Uterus (tissue), 2 donors: Measurements from ENCODE around the gene KIFC1.
"Not testable (repeated sequence)": the region's sequence is repeated elsewhere in the genome, so short reads cannot be mapped to it uniquely, and the experiment has no call there.

Experiments used
- POLR2A ChIP-seq, 2 donors: fragments of 450-650 bp; IDR thresholded peaks; one replicate each; pipeline ENCODE4 v1.6.1; 2016; ENCODE audit warnings: antibody characterized with exemption in 2 of 2, mild to moderate bottlenecking in 1 of 2, moderate library complexity in 1 of 2
- TF ChIP-seq, protein P1 (sequence below), 4 experiments: fragments of 200-600 bp in 2 of 4; fragments of 450-650 bp in 2 of 4; sonication (generic) in 2 of 4; IDR thresholded peaks; one replicate each; pipeline ENCODE4 v1.5.1; 2016 to 2019; ENCODE audit warnings: antibody characterized with exemption in 4 of 4, mild to moderate bottlenecking in 2 of 4, moderate library complexity in 1 of 4

DNA sequence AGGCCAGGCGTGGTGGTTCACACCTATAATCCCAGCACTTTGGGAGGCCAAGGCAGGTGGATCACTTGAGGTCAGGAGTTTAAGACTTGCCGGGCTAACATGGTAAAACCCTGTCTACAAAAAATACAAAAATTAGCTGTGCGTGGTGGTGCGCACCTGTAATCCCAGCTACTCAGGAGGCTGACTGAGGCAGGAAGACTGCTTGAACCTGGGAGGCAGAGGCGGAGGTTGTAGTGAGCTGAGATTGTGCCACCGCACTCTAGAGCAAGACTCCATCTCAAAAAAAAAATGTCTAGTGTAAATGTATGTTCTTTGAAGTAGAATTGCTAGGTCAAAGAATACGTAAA, 48.0 kb upstream of the KIFC1 start:
- TF ChIP-seq, protein P1, sequence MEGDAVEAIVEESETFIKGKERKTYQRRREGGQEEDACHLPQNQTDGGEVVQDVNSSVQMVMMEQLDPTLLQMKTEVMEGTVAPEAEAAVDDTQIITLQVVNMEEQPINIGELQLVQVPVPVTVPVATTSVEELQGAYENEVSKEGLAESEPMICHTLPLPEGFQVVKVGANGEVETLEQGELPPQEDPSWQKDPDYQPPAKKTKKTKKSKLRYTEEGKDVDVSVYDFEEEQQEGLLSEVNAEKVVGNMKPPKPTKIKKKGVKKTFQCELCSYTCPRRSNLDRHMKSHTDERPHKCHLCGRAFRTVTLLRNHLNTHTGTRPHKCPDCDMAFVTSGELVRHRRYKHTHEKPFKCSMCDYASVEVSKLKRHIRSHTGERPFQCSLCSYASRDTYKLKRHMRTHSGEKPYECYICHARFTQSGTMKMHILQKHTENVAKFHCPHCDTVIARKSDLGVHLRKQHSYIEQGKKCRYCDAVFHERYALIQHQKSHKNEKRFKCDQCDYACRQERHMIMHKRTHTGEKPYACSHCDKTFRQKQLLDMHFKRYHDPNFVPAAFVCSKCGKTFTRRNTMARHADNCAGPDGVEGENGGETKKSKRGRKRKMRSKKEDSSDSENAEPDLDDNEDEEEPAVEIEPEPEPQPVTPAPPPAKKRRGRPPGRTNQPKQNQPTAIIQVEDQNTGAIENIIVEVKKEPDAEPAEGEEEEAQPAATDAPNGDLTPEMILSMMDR (IDR thresholded peaks at IDR 0.05): not testable (repeated sequence)
- TF ChIP-seq POLR2A (IDR thresholded peaks at IDR 0.05): not testable (repeated sequence)
